Upper lobe of right lung (tissue), 1 donor: Measurements from ENCODE around the gene NDST1. TPM values are rescaled to one million over a fixed set of nuclear protein-coding genes. Genes with fewer than 3 reads are reported as not detected.

Source experiments
- ATAC-seq: fragments of 200-7000 bp; cut with Tn5 transposase; one replicate; pipeline ENCODE4 v1.9.1; 2020; ENCODE audit warnings: mild to moderate bottlenecking, moderate library complexity
- DNase-seq: peaks from one replicate; pipeline ENCODE4 v3.0.0-alpha.2; 2020
- H3K27ac ChIP-seq: fragments of 200-600 bp; one replicate; pipeline ENCODE4 v1.8.0; 2022
- H3K27me3 ChIP-seq: fragments of 200-600 bp; one replicate; pipeline ENCODE4 v1.8.0; 2022; ENCODE audit warnings: mild to moderate bottlenecking
- H3K36me3 ChIP-seq: fragments of 200-600 bp; one replicate; pipeline ENCODE4 v1.8.0; 2022
- H3K4me1 ChIP-seq: fragments of 200-600 bp; one replicate; pipeline ENCODE4 v1.8.0; 2022
- H3K4me3 ChIP-seq: fragments of 200-600 bp; one replicate; pipeline ENCODE4 v1.8.0; 2022; ENCODE audit warnings: mild to moderate bottlenecking
- H3K9me3 ChIP-seq: fragments of 200-600 bp; one replicate; pipeline ENCODE4 v1.8.0; 2022
- CTCF ChIP-seq: fragments of 200-600 bp; IDR thresholded peaks from one replicate; pipeline ENCODE4 v1.8.0; 2022; ENCODE audit warnings: antibody characterized with exemption
- intact Hi-C: fragments of 100-400 bp; cut with DNase I; formaldehyde crosslinking; loops from one replicate; pipeline ENCODE4 v1.11.0; 2022
- total RNA-seq: library from RNA; stranded (reverse); fragmentation: NEBNext Ultra II Directional; extraction: Animal tissue kit (Norgen Biotek cat#: 25700); gene quantifications from one replicate; pipeline ENCODE4 v1.2.1, GENCODE V29; 2021
- donor health status: DM: no; HTN: yes; CAD: no; lungs with severe emphysema.

Gene NDST1
- total RNA-seq, 1 donor from 2014 or later: 143 TPM

GRCh38 chr5:150554857-150555256 lies 46.9 kb downstream of the NDST1 start:
- no peaks in the 10 kb centered on the region for H3K4me1 ChIP-seq
- intact Hi-C loops: no loop called here
- ATAC-seq (no peak), DNase-seq (no peak)
- no peak overlapping the region for H3K4me3 ChIP-seq
- peaks cover 68% of the 10 kb centered on the region for H3K36me3 ChIP-seq
- TF ChIP-seq CTCF: no peak
- no peak overlapping the region for H3K27ac ChIP-seq
- H3K9me3 ChIP-seq: no peaks in the 10 kb centered on the region
- no peaks in the 10 kb centered on the region for H3K27me3 ChIP-seq

- peaks cover 3% of the 10 kb centered on the region for H3K4me1 ChIP-seq
- peaks cover 56% of the 10 kb centered on the region for H3K36me3 ChIP-seq
- no peak overlapping the region for H3K4me3 ChIP-seq
- H3K27me3 ChIP-seq: no peaks in the 10 kb centered on the region
- H3K9me3 ChIP-seq: no peaks in the 10 kb centered on the region
- ATAC-seq (no peak), DNase-seq (no peak)
- TF ChIP-seq CTCF: no peak
- intact Hi-C loops: no loop called here
- no peak overlapping the region for H3K27ac ChIP-seq
Measured at GRCh38 chr5:150556106-150556505, 48.2 kb downstream of the NDST1 start.

- Histone ChIP-seq H3K4me1 (peaks cover 3% of the 10 kb centered on the region), H3K27ac (no peak overlapping the region), H3K9me3 (no peaks in the 10 kb centered on the region), H3K36me3 (peaks cover 47% of the 10 kb centered on the region), H3K4me3 (no peak overlapping the region), H3K27me3 (no peaks in the 10 kb centered on the region)
- intact Hi-C loops: no loop called here
- ATAC-seq: no peak
- no peak for DNase-seq
- no peak for TF ChIP-seq CTCF
Measured at GRCh38 chr5:150556859-150557508, 49.1 kb downstream of the NDST1 start.

GRCh38 chr5:150557509-150557872 lies 49.6 kb downstream of the NDST1 start:
- no peak for DNase-seq
- Histone ChIP-seq H3K36me3 (peaks cover 42% of the 10 kb centered on the region), H3K4me1 (peaks cover 3% of the 10 kb centered on the region), H3K9me3 (no peaks in the 10 kb centered on the region), H3K4me3 (no peak overlapping the region), H3K27me3 (no peaks in the 10 kb centered on the region), H3K27ac (no peak overlapping the region)
- intact Hi-C loops: no loop called here
- no peak for ATAC-seq
- TF ChIP-seq CTCF: no peak

GRCh38 chr5:150558088-150558621 lies 50.2 kb downstream of the NDST1 start:
- intact Hi-C loops: no loop called here
- DNase-seq: no peak
- peaks cover 3% of the 10 kb centered on the region for H3K4me1 ChIP-seq
- H3K27ac ChIP-seq: no peak overlapping the region
- H3K9me3 ChIP-seq: no peaks in the 10 kb centered on the region
- no peak for TF ChIP-seq CTCF
- H3K36me3 ChIP-seq: peaks cover 35% of the 10 kb centered on the region
- ATAC-seq: no peak
- H3K27me3 ChIP-seq: no peaks in the 10 kb centered on the region
- H3K4me3 ChIP-seq: no peak overlapping the region
